Tibial nerve (tissue), 4 donors: Measurements from ENCODE around the gene ATP1A1.

ENCODE experiments used
- EP300 ChIP-seq, 2 donors: sonication (generic); formaldehyde crosslinking; IDR thresholded peaks; one replicate each; pipeline ENCODE4 v1.6.1; 2017; ENCODE audit warnings: antibody characterized with exemption in 2 of 2, mild to moderate bottlenecking in 1 of 2
- POLR2A ChIP-seq, 2 donors: fragments of 450-650 bp; IDR thresholded peaks; one replicate each; pipeline ENCODE4 v1.6.1; 2017; ENCODE audit warnings: antibody characterized with exemption in 2 of 2, mild to moderate bottlenecking in 2 of 2, moderate library complexity in 2 of 2
- TF ChIP-seq, protein P1 (sequence below), 5 experiments: fragments of 200-600 bp in 3 of 5; fragments of 450-650 bp in 2 of 5; sonication (generic) in 3 of 5; IDR thresholded peaks; one replicate each; pipeline ENCODE4 v1.5.1; 2016 to 2019; ENCODE audit warnings: antibody characterized with exemption in 5 of 5, mild to moderate bottlenecking in 3 of 5, moderate library complexity in 2 of 5

DNA sequence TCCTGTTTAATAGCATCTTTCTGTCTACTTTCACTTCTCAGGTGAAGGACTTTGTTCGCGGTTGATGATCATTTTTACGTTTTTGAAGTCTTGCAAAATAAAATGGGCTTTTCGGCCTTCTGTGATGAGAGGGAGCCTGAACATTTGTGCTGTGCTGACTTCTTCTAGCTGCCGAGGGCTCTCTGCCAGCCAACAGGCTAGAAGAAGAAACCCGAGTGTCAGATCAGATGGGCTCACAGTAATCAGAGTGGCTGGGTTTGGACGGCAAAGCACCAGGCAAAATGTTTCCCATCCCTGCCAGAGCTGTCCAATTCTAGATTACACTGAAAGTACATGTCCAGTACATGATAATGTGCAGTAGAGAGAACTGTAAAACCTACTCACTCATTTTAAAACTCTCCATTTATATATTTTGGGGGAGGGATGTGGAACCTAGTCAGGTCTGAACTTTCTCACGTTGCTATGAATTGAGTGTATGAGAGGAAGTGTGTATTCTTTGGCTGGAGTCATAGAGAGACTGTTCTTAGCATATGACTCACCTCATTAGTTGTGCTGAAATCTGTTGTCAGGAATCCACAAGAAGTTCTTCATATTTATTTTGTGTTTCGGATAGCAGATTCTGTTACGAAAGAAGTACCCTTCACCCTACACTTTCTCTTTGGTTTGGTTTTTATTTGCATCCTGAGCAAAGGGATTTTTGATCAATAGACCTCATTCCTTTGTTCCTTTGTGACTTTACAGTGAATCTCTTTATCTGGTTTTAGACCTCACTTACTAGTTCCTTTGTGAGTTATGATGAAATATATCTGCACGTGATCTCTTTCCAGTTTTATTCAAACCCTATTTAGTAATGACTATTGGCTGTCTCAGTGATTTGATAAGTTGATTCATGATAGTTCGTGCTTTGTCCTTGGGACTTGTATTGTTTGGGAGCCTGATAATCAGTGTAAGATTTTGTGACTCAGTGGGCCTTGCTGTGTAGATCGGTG lies 4.8 kb downstream of the ATP1A1 start:
- TF ChIP-seq POLR2A (IDR thresholded peaks at IDR 0.05) (no peak), EP300 (IDR thresholded peaks at IDR 0.05) (peak in 1 of 2 donors; percentile 75)
- TF ChIP-seq, protein P1, sequence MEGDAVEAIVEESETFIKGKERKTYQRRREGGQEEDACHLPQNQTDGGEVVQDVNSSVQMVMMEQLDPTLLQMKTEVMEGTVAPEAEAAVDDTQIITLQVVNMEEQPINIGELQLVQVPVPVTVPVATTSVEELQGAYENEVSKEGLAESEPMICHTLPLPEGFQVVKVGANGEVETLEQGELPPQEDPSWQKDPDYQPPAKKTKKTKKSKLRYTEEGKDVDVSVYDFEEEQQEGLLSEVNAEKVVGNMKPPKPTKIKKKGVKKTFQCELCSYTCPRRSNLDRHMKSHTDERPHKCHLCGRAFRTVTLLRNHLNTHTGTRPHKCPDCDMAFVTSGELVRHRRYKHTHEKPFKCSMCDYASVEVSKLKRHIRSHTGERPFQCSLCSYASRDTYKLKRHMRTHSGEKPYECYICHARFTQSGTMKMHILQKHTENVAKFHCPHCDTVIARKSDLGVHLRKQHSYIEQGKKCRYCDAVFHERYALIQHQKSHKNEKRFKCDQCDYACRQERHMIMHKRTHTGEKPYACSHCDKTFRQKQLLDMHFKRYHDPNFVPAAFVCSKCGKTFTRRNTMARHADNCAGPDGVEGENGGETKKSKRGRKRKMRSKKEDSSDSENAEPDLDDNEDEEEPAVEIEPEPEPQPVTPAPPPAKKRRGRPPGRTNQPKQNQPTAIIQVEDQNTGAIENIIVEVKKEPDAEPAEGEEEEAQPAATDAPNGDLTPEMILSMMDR (IDR thresholded peaks at IDR 0.05) = no peak
